GM19397 (cell line): ENCODE data around the gene SCAANT1.
A peak's percentile ranks its signal among the peaks of the same experiment; 100 is the strongest.

Experiments used
- ATAC-seq: cut with Tn5 transposase; IDR thresholded peaks from one replicate; pipeline ENCODE4 v1.9.1; 2021; ENCODE audit warnings: mild to moderate bottlenecking, moderate library complexity; ENCODE audit not compliant: unreplicated experiment

Gene SCAANT1

DNA sequence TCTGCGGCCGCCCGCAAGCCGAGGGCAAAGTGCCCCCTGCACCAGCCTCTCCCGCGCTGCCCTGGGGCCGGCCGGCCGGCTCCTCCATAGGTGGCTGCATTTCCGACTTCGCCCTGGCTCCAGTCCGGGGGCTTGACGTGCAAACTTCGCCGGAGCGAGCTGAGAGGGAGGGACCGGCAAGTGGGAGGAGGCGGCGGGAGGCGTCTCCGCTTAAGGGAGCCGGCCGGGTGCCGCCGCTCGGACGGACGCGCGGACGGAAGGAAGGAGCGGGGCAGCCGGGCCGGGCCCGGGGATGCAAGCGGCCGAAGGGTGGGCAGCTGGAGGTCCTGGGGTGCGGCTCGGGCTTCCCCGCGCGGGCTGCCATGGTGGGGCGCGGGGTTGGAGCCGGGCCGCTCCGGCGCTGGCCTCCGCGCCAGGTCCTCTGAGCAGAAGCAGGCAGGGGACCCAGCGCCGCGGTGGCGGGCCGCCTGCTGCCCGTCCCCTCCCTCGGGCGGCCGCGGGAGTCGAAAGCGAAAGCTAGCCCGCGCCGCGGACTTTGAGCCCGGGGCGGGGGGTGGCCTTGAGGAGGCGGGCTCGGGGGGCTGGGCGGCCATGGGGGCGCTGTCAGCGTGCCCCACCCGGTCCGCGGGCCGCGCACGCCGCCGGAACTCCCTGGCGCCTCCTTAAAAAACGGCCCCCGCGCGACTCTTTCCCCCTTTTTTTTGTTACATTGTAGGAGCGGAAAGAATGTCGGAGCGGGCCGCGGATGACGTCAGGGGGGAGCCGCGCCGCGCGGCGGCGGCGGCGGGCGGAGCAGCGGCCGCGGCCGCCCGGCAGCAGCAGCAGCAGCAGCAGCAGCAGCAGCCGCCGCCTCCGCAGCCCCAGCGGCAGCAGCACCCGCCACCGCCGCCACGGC is at the start of gene SCAANT1:
TSS of gene SCAANT1 (minus strand) at position 511 of the 895 bp plus-strand sequence.
- peak; percentile 79 for ATAC-seq

DNA sequence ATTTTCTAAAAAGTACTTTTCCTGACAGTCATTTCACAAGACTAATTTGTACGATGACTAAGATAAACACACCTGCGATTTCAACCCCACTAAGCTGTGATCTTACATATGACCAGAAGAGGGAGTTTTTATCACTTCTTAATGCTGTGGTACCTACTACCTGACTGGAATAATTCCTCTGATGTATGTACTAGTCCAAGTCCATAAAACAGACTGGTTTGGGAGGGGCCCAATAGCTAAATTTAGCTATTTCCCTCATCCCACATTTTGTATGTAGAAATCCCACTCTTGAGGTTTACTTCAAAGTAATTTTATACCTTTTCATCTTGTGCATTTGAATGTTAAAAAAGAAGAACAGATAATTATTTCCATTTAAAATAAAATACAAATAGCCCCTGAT is 49.7 kb upstream of the SCAANT1 start:
- ATAC-seq: peak; percentile 68

DNA sequence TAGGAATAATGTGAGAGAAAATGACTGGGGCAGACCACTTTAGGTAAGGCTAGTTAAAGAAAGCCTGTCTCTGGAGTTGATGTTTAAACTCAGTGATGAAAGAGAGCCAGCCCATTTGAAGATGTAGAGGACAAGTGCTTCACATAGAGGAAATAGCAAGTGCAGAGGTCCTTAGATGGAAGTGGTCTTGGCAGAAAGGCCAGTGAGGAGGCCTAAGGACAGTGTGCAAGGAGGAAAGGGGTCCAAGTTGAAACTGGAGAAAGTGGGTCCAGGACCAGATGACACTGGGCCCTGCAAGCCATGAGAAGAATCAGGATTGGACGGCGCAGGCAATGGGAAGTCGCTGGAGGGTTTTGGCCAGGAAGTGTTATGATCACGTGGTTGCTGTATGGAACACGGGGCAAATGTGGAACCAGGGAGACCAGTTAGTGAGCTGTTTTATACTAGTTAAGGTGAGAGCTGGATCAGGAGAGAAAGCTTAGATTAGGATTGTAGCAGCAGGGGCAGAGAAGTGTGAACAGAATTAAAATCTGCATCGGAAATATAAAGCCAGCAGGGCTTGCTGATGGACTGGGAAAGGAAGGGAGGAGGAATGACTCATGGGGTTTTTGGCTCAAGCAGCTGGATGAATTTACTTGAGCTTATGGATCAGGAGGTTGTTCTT is 48.0 kb upstream of the SCAANT1 start:
- no peak for ATAC-seq

DNA sequence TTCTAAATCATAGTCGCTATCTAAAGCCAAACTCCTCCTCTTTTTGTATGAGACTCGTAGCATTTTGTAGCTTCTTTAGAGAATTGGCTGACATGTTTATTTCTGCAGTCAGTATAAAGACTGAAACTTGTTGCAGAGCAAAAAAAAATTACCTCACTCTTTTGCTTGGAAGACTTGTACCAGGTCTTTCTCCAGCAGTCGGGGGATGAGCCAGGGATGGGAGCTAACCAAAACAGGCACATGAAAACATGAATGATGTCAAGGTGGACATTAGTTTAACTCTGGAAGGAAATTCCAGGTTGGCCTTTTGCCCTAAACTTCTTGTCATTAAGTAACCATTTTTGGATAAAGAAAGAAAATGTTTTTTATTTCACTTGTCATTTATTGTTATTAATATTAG is 47.0 kb upstream of the SCAANT1 start:
- ATAC-seq: no peak

DNA sequence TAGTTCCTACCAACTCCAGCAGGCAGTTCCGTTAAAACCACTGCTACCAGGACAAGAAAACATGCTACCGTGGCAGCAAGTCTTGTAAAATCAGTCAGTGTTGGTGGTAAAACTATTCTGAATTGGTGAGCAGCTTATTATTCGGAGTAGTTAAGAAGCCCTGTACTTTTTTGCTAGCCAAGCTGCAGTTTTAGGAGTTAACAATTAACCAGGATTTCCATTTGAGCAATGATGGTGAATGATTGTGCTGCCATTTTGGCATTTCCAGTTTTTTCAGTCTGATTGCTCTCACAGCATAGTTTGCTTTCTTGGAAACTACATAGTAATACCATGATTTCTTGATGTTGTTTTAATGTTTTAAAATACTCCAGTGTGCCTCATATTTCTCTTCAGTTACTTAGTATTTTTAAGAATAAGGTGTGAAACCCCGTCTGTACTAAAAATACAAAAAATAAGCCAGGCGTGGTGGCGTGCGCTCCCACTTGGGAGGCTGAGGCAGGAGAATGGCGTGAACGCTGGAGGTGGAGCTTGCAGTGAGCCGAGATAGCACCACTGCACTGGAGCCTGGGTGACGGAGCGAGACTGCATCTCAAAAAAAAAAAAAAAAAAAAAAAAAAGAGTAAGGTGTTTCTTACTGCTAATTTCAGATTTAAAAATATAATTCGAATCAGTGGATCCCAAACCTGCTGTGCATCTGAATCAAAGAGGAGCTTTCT is 43.8 kb upstream of the SCAANT1 start:
- no peak for ATAC-seq

DNA sequence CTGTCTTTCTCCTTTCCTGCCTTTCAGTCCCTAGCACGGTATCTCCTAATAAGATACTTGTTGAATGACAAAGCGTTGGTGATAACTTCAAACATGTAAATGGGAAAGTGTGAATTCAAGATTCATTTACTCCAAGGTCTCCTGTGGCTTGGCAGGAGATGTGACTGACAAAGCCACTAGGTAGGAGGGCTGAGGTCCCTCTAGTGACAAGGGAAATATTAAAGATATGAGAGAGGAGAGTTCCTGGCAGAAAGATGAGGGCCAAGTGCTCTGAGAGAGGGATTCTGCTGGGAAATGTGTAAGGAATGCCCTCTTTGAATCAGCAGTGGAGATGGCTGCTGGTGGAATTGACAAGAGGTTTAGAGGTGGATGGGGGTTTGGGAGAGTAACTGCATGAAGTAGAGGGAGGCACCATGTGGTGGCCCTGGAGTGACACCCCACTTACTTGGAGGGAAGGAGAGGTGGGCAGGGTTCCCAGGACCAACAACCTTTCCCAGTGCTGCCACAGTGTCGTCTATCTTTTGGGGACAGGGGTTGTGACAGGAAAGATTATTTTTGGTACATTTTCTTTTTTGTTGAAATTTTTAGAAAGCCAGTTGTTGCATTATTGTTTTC is 43.0 kb upstream of the SCAANT1 start:
- no peak for ATAC-seq

DNA sequence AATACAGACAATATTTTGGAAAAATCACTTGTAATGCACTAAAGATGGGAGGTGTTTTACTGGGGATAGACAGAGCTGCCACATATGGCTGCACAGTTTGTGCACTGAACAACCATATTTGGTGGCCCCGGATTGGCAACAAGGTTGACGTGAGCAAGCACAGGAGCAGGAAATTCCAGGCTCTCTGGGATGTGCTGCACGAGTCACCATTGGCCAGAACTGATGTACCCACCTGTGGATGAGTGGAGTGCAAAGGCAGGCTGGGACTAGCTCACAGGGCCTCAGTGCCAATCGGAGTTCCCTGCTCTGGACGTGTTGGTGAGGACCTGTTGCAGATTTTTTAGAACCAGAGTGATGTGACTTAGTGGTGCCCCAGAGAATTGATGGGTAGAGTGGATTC is 42.0 kb upstream of the SCAANT1 start:
- ATAC-seq: no peak

DNA sequence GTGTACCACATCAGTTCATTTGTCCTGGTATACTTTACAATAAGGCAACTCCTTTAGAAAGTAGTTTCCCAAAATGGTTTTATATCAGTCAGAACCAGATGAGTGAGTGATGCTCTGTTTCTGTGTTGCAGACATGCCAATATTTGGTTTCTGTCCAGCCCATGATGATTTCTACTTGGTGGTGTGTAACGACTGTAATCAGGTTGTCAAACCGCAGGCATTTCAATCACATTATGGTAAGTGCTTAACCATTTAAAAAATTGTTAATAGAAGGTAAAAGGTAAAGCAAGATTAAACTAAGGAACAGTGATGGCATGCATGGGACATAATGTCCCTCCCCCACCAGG is 40.0 kb upstream of the SCAANT1 start:
- ATAC-seq: no peak

DNA sequence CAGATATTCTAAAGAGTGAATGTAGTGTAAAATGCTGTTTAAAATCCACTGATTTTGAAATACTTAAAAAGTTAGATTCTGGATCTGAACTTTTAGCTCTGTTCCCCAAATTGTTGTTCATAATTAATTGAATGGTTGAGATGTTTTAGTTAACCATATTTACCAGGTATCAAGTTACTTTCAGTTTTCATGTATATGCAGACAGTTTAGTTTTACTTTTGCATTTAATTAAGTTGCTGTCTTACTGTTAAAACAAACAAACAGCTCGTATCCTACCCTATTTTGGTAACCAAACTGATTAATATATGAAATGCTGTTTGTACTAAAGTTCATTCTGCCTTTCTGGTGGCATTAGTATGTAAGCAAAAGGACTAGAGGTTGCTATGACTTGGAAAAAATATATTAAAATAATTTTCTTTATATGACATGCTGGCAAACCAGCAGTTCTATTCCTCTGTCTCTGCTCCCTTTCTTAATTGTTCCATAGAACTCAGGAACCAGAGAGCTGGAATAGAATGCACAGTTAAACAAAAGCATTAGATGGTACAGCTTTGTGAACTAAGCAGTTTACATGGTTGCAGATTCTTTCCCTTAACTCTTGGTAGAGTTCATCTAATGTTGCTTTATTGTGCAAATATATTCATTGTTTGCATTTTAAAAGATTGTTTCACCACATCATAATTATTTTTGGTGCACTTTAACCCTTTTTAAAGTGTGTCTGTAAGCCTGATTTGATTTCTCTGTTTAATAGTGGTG is 39.5 kb upstream of the SCAANT1 start:
- no peak for ATAC-seq

DNA sequence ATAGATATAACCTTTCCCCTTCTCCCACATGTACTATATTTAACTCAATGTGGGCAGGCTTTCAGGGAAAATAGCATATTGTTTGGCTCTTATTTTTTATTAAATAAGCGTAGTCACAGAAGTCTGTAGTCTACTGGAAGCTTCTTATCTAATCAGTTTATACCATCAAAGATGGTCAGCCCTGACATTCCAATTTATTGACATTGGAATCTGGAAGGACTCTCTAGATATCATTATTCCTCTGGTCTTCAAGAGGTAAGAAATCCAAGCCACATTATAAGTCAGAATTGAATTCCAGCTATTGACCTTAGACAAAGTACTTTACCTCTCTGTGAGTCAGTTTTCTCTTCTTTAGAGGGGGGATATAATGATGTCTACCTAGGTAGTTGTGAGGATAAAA is 38.5 kb upstream of the SCAANT1 start:
- no peak for ATAC-seq

DNA sequence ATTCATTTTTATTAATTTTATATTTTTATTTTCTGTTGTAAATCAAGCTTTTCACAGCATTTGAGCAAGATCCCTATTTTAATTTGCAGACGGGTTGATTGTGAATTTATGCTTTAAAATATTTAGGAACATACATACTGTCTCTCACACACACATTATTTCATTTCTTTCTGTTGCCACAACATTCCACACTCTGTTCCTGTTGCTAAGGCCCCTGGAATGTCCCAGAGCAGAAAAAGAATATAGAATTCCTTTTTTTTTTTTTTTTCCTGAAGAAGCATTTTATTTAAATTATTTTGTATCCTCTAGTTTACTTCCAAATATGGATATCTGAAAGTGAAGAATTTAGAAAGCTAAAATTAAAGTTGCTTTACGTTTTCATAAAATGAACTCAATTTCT is 36.8 kb upstream of the SCAANT1 start:
- no peak for ATAC-seq

DNA sequence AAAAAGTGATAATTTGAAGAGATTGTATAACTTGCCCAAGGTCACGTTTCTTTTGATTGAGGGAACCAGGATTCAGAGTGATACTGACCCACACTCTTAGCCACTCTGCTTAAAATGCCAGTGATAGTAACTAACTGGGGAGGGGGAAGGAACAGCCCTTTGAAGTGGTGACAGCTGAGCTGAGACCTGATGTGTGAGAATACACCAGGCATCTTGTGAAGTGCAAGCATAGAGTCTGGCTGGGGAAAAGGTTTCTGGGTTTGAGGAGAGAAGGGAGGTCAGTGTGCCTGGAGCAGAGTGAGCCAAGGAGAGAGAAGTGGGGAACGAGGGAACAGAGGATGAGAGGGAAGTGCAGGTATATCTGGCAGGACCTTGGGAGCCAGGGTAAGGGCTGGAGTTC is 35.4 kb upstream of the SCAANT1 start:
- ATAC-seq: no peak

DNA sequence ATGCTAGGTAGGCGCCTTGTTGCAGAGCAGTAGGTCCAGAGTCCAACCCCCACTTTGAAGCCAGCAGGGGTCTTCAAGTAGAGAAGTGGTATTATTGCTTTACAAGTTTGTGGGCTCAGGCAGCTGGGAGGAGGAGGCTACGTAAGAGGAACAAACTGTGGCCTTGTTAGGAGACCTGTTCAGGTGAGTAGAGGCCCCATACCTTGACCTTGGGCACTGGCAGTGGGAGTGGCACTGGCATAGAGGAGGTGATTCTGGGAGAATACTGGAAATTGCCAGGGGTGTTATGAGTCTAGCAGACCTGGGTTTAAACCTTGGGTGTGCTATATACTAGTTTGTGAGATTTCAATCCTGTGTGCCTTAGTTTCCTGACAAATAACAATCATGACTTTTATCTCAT is 34.6 kb upstream of the SCAANT1 start:
- no peak for ATAC-seq

DNA sequence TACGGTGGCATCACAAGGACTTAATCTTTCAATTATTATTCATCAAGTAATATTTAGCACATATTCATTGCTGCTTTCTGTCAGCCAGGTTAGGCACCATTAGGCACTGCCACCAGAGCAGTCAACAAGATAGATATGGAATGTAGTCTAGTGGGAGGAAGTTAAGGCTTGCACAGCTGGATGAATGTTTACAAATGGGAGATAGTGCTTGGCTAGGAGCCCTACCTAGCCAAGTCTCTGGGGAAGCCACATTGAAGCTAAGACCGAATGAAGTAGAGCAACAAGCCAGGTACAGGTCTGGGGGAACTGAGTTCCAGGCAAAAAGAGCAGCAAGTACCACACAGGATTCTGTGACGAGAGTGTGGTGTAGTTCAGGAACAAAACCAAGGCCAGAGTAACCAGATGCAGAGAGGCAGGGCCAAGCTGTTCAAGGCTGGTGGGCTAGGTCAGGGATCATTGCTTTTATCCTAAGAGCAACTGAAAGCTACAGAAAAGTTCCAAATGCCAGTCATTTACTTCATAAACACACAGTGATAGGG is 33.4 kb upstream of the SCAANT1 start:
- no peak for ATAC-seq

DNA sequence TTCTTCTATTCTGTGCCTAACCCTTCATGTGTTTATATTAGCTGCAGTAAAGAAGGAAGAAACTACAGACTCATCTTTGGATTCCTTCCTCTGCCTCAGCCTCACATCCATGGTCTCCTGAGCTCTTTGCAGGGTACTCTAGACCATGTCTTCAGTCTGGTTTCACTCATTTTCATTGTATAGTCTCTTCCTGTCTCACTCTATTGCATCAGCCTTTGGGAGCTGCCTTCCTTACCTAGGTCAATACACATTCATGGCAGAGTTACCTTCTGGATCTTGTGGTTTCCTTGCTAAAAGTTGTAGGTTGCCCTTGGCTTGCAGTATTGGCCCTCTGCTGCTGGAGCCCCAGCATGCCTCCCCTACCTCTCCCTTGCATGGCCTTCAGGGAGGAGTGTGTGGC is 31.5 kb upstream of the SCAANT1 start:
- ATAC-seq: no peak

DNA sequence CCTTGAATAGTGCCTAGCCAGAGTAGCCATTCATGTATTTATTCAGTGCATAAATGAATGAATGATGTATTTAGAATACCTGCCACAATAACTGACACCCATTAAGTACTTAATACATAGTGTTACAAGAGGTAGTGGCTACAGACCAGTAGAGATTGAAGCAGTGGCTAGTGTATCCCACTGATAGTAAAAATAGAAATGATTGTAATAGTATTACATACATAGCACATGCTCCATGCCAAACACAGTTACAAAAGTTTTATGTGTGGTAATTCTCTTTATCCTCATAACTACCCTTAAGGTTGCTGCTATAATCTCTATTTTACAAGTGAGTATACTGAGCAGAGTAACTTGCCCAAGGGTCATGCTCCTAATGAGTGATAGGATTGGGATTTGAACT is 30.3 kb upstream of the SCAANT1 start:
- ATAC-seq: no peak

DNA sequence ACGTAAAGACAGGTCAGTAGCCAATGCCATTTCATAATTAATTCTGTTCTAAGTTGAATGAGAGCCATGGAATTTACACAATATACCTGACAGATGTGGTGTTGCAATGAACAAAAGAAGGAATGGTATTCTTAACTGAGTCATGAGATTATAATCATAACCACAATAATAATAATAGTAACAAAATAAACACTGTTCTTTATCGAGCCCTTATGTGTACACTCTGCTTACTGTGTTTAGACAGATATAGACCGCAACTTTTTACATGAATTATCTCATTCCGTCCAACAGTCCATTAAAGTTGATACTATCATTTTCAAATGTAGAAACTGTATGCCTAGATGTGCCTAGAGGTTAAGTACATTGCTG is 28.2 kb upstream of the SCAANT1 start:
- ATAC-seq: no peak

DNA sequence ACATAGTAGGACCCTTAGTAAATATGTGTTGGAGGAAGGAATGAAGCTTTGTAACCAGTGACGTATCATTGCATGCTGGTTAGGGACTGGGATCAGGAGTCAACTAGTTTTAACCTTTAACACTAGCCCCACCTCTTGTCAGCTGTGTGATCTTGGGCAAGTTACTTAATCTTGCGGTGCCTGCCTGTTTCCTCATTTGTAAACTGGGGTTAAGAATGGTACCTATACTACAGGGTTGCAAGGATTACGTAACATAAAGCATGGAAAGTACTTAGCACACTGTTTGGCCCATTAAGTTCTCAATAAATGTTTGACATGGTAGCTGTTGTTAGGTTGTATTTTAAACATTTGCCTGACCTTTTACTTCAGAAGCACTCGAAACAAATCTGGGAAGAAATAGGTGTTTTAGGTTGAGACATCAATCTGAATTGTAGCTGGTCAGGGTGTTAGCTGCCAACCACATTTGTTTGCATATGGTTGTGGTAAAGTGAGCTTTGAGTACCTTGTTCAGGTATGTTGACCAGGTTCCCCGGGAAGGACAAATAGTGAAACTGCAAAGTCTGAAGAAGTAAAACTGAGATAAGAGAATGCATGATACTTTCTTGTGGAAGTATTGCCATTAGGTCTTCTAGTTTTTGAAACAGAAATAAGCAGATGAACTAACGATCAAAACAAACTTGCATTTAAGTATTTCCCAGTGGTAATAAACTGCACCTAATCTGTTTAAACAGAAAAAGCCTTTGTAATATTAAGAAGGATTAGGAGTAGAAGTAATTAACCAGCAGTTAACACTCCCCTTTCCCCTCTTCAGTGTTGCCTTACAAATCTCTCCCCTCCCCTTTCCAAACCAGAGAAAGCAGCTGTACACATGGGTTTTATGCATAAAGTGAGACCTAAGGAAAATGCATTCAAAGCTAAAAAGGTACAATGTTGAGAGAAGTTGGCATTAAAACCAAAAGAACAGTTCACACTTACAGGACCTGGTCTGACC is 25.8 kb upstream of the SCAANT1 start:
- ATAC-seq: peak; percentile 72

DNA sequence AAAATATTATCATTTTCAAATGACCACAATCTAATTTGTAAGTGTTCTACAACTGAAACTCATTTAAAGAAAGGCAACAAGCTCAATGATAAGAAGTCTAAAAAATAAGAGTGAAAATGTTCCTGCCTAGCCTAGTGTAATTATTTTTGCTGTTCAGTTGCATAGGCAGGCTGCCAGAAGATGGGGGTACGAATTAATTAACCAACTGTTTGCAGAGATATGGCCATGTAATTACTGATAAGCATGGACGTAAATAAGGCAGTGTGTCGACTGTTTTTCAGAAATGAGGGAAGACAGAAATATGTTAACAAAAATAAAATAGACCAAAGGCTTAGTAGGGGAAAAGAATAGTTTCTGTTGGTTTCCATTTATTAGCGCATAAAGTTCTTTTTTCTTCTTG is 24.7 kb upstream of the SCAANT1 start:
- ATAC-seq: no peak
